HEK293 (cell line): ENCODE measurements around the gene BTBD8.

Experiments
- CTCF ChIA-PET: fragments of 350-600 bp; formaldehyde crosslinking; extraction: SDS; loops from one replicate; lab custom pipeline; 2021; ENCODE audit warnings: antibody characterized with exemption; lab: Yijun Ruan, JAX
- POLR2A ChIA-PET: fragments of 300-600 bp; formaldehyde crosslinking; extraction: SDS; loops from one replicate; lab custom pipeline; 2020; ENCODE audit warnings: antibody characterized with exemption, inconsistent platforms; lab: Yijun Ruan, JAX
- H3K27ac ChIP-seq: fragments of 200-500 bp; sonication (Bioruptor generic); 2 replicates; pipeline ENCODE4 v1.5.1; 2014; ENCODE audit warnings: low read depth, low read length, control low read depth, inconsistent platforms; ENCODE audit errors: extremely low read depth
- H3K36me3 ChIP-seq, 2 experiments: fragments of 200-500 bp in 1 of 2; sonication (Bioruptor generic) in 1 of 2; 1 replicate in 1 of 2; 2 replicates in 1 of 2; pipeline ENCODE4 v1.5.1; 2014 to 2017; ENCODE audit warnings: inconsistent platforms in 2 of 2, low read length in 2 of 2; ENCODE audit not compliant: control insufficient read depth in 2 of 2, insufficient read depth in 1 of 2
- H3K4me1 ChIP-seq: fragments of 200-500 bp; sonication (Bioruptor generic); 2 replicates; pipeline ENCODE4 v1.5.1; 2014; ENCODE audit warnings: mild to moderate bottlenecking, low read length, inconsistent platforms; ENCODE audit not compliant: control insufficient read depth, insufficient read depth
- H3K4me3 ChIP-seq: 2 replicates; pipeline ENCODE4 v1.5.1; 2011; ENCODE audit warnings: low read depth, mild to moderate bottlenecking, control low read depth, low read length, moderate library complexity
- H3K9me3 ChIP-seq: fragments of 200-500 bp; sonication (Bioruptor generic); 2 replicates; pipeline ENCODE4 v1.5.1; 2014; ENCODE audit warnings: low read depth, low read length, inconsistent platforms; ENCODE audit not compliant: control insufficient read depth, insufficient read depth
- EGR2 ChIP-seq: fragments of 450-650 bp; formaldehyde crosslinking; IDR thresholded peaks from 2 replicates; pipeline ENCODE4 v1.5.1; 2016; ENCODE audit warnings: low read depth, missing biosample characterization, missing genetic modification characterization
- GFI1B ChIP-seq: fragments of 450-650 bp; formaldehyde crosslinking; IDR thresholded peaks from 2 replicates; pipeline ENCODE4 v1.5.1; 2016; ENCODE audit warnings: missing biosample characterization, missing genetic modification characterization
- MYNN ChIP-seq: fragments of 450-650 bp; formaldehyde crosslinking; IDR thresholded peaks from 2 replicates; pipeline ENCODE4 v1.5.1; 2016; ENCODE audit warnings: missing biosample characterization, missing genetic modification characterization, borderline replicate concordance
- MZF1 ChIP-seq: fragments of 450-650 bp; formaldehyde crosslinking; IDR thresholded peaks from 2 replicates; pipeline ENCODE4 v1.5.1; 2017; ENCODE audit warnings: missing biosample characterization, missing genetic modification characterization, borderline replicate concordance
- ZBTB21 ChIP-seq: fragments of 450-650 bp; formaldehyde crosslinking; IDR thresholded peaks from 2 replicates; pipeline ENCODE4 v1.5.1; 2017; ENCODE audit warnings: missing biosample characterization, missing genetic modification characterization
- ZBTB48 ChIP-seq: fragments of 450-650 bp; formaldehyde crosslinking; IDR thresholded peaks from 2 replicates; pipeline ENCODE4 v1.5.1; 2016; ENCODE audit warnings: missing biosample characterization, missing genetic modification characterization
- ZEB2 ChIP-seq: fragments of 450-650 bp; formaldehyde crosslinking; IDR thresholded peaks from 2 replicates; pipeline ENCODE4 v1.5.1; 2016; ENCODE audit warnings: missing biosample characterization, missing genetic modification characterization
- ZNF10 ChIP-seq: fragments of 450-650 bp; formaldehyde crosslinking; IDR thresholded peaks from 2 replicates; pipeline ENCODE4 v1.5.1; 2017; ENCODE audit warnings: missing biosample characterization, missing genetic modification characterization
- ZNF133 ChIP-seq: fragments of 450-650 bp; formaldehyde crosslinking; IDR thresholded peaks from 2 replicates; pipeline ENCODE4 v1.5.1; 2016; ENCODE audit warnings: missing biosample characterization, missing genetic modification characterization
- ZNF157 ChIP-seq: fragments of 450-650 bp; formaldehyde crosslinking; IDR thresholded peaks from 2 replicates; pipeline ENCODE4 v1.5.1; 2016; ENCODE audit warnings: missing biosample characterization, missing genetic modification characterization
- ZNF302 ChIP-seq: fragments of 450-650 bp; formaldehyde crosslinking; IDR thresholded peaks from 2 replicates; pipeline ENCODE4 v1.5.1; 2016; ENCODE audit warnings: missing biosample characterization, missing genetic modification characterization, low read depth
- ZNF394 ChIP-seq: fragments of 450-650 bp; formaldehyde crosslinking; IDR thresholded peaks from 2 replicates; pipeline ENCODE4 v1.5.1; 2016; ENCODE audit warnings: missing biosample characterization, missing genetic modification characterization, mild to moderate bottlenecking, moderate library complexity, borderline replicate concordance
- ZNF623 ChIP-seq: fragments of 450-650 bp; formaldehyde crosslinking; IDR thresholded peaks from 2 replicates; pipeline ENCODE4 v1.5.1; 2016; ENCODE audit warnings: missing biosample characterization, missing genetic modification characterization
- ZNF747 ChIP-seq: fragments of 450-650 bp; formaldehyde crosslinking; IDR thresholded peaks from 2 replicates; pipeline ENCODE4 v1.5.1; 2016; ENCODE audit warnings: missing biosample characterization, missing genetic modification characterization
- ZNF76 ChIP-seq: fragments of 450-650 bp; formaldehyde crosslinking; IDR thresholded peaks from 2 replicates; pipeline ENCODE4; 2016; ENCODE audit warnings: low read depth, missing biosample characterization, missing genetic modification characterization, borderline replicate concordance
- TF ChIP-seq, protein P1 (sequence below): fragments of 450-650 bp; formaldehyde crosslinking; IDR thresholded peaks from 2 replicates; pipeline ENCODE4 v1.5.1; 2016; ENCODE audit warnings: missing biosample characterization, missing genetic modification characterization
- TF ChIP-seq, protein P2 (sequence below): fragments of 450-650 bp; formaldehyde crosslinking; IDR thresholded peaks from 2 replicates; pipeline ENCODE4 v1.5.1; 2017; ENCODE audit warnings: missing biosample characterization, missing genetic modification characterization
- TF ChIP-seq, protein P3 (sequence below): fragments of 450-650 bp; formaldehyde crosslinking; IDR thresholded peaks from 2 replicates; pipeline ENCODE4 v1.5.1; 2016; ENCODE audit warnings: missing biosample characterization, missing genetic modification characterization
- TF ChIP-seq, protein P4 (sequence below): fragments of 450-650 bp; IDR thresholded peaks from 2 replicates; pipeline ENCODE4 v1.5.1; 2018; ENCODE audit warnings: missing biosample characterization, mild to moderate bottlenecking, missing genetic modification characterization
- TF ChIP-seq, protein P5 (sequence below): fragments of 450-650 bp; formaldehyde crosslinking; IDR thresholded peaks from 2 replicates; pipeline ENCODE4 v1.5.1; 2016; ENCODE audit warnings: missing biosample characterization, missing genetic modification characterization
- TF ChIP-seq, protein P6 (sequence below): fragments of 450-650 bp; formaldehyde crosslinking; IDR thresholded peaks from 2 replicates; pipeline ENCODE4 v1.5.1; 2016; ENCODE audit warnings: missing biosample characterization, missing genetic modification characterization

Gene BTBD8

DNA sequence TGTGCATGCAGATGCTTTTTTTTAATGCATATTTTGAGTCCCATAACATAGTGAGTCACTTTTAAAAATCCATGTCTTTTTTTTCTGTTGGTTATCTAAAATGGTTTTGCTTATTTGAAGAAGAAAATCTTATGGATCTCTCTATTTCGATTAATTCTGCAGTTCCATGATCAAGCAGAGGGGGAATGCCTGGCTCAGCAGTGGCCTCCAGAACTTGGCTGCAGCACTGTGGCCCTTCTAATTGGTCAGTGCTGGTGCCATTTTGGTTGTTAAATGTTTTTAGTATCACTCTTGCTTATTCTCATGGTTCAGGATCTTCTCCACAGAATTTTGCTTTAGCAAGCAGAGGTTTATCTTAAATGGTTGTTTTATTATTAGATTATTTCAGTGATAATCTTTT lies 39.2 kb upstream of the BTBD8 start (continued):
- TF ChIP-seq ZNF394 (no peak), ZNF747 (tag by site-specific recombination) (no peak), MYNN (tag by site-specific recombination) (no peak), ZNF157 (tag by site-specific recombination) (no peak), ZNF623 (no peak)
- TF ChIP-seq, protein P1, sequence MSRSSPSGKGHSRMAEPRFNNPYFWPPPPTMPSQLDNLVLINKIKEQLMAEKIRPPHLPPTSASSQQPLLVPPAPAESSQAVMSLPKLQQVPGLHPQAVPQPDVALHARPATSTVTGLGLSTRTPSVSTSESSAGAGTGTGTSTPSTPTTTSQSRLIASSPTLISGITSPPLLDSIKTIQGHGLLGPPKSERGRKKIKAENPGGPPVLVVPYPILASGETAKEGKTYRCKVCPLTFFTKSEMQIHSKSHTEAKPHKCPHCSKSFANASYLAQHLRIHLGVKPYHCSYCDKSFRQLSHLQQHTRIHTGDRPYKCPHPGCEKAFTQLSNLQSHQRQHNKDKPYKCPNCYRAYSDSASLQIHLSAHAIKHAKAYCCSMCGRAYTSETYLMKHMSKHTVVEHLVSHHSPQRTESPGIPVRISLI (tag by site-specific recombination) = no peak
- TF ChIP-seq, protein P2, sequence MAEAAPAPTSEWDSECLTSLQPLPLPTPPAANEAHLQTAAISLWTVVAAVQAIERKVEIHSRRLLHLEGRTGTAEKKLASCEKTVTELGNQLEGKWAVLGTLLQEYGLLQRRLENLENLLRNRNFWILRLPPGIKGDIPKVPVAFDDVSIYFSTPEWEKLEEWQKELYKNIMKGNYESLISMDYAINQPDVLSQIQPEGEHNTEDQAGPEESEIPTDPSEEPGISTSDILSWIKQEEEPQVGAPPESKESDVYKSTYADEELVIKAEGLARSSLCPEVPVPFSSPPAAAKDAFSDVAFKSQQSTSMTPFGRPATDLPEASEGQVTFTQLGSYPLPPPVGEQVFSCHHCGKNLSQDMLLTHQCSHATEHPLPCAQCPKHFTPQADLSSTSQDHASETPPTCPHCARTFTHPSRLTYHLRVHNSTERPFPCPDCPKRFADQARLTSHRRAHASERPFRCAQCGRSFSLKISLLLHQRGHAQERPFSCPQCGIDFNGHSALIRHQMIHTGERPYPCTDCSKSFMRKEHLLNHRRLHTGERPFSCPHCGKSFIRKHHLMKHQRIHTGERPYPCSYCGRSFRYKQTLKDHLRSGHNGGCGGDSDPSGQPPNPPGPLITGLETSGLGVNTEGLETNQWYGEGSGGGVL (tag by site-specific recombination) = no peak
- TF ChIP-seq, all 188 proteins: peak for 0

DNA sequence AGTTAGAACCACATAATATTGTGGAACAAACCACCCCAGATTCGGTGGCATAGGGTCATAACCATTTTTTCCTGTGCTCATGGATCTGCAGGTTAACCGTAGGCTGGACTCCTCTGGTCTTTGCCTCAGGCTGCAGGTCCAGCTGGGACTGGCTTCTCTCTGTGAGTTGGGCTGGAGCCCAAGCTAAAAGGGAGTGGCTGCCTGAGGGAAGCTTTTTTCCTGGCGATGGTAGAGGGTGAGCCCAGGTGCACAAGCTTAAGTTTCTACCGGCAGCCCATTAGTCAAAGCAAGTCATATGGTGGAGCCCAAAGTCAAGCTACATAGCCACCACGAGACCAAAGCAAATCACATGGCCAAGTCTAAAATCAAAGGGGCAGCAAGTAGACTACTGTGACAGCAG lies 36.5 kb upstream of the BTBD8 start:
- ChIA-PET CTCF (no interaction called here), POLR2A (no interaction called here)
- Histone ChIP-seq H3K4me3 (no peak overlapping the region), H3K27ac (no peak overlapping the region), H3K36me3 (no peaks in the 10 kb centered on the region), H3K4me1 (no peaks in the 10 kb centered on the region), H3K9me3 (no peaks in the 10 kb centered on the region)
- TF ChIP-seq, protein P3, sequence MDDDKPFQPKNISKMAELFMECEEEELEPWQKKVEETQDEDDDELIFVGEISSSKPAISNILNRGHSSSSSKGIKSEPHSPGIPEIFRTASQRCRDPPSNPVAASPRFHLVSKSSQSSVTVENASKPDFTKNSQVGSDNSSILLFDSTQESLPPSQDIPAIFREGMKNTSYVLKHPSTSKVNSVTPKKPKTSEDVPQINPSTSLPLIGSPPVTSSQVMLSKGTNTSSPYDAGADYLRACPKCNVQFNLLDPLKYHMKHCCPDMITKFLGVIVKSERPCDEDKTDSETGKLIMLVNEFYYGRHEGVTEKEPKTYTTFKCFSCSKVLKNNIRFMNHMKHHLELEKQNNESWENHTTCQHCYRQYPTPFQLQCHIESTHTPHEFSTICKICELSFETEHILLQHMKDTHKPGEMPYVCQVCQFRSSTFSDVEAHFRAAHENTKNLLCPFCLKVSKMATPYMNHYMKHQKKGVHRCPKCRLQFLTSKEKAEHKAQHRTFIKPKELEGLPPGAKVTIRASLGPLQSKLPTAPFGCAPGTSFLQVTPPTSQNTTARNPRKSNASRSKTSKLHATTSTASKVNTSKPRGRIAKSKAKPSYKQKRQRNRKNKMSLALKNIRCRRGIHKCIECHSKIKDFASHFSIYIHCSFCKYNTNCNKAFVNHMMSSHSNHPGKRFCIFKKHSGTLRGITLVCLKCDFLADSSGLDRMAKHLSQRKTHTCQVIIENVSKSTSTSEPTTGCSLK (tag by site-specific recombination) = no peak
- TF ChIP-seq ZNF76 = no peak
- TF ChIP-seq, protein P4, sequence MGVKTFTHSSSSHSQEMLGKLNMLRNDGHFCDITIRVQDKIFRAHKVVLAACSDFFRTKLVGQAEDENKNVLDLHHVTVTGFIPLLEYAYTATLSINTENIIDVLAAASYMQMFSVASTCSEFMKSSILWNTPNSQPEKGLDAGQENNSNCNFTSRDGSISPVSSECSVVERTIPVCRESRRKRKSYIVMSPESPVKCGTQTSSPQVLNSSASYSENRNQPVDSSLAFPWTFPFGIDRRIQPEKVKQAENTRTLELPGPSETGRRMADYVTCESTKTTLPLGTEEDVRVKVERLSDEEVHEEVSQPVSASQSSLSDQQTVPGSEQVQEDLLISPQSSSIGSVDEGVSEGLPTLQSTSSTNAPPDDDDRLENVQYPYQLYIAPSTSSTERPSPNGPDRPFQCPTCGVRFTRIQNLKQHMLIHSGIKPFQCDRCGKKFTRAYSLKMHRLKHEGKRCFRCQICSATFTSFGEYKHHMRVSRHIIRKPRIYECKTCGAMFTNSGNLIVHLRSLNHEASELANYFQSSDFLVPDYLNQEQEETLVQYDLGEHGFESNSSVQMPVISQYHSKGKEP = no peak
- no peak for TF ChIP-seq ZNF302 (tag by site-specific recombination)
- no peak for TF ChIP-seq ZBTB21
- no peak for TF ChIP-seq MZF1
- TF ChIP-seq, protein P5, sequence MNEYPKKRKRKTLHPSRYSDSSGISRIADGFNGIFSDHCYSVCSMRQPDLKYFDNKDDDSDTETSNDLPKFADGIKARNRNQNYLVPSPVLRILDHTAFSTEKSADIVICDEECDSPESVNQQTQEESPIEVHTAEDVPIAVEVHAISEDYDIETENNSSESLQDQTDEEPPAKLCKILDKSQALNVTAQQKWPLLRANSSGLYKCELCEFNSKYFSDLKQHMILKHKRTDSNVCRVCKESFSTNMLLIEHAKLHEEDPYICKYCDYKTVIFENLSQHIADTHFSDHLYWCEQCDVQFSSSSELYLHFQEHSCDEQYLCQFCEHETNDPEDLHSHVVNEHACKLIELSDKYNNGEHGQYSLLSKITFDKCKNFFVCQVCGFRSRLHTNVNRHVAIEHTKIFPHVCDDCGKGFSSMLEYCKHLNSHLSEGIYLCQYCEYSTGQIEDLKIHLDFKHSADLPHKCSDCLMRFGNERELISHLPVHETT (tag by site-specific recombination) = no peak
- no peak for TF ChIP-seq ZNF133 (tag by site-specific recombination)
- TF ChIP-seq GFI1B (tag by site-specific recombination) = no peak
- no peak for TF ChIP-seq ZBTB48
- TF ChIP-seq ZNF10 (tag by site-specific recombination) = no peak
- TF ChIP-seq, protein P6, sequence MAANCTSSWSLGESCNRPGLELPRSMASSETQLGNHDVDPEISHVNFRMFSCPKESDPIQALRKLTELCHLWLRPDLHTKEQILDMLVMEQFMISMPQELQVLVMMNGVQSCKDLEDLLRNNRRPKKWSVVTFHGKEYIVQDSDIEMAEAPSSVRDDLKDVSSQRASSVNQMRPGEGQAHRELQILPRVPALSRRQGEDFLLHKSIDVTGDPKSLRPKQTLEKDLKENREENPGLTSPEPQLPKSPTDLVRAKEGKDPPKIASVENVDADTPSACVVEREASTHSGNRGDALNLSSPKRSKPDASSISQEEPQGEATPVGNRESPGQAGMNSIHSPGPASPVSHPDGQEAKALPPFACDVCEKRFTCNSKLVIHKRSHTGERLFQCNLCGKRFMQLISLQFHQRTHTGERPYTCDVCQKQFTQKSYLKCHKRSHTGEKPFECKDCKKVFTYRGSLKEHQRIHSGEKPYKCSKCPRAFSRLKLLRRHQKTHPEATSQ (tag by site-specific recombination) = no peak
- no peak for TF ChIP-seq ZEB2 (tag by site-specific recombination)
- TF ChIP-seq EGR2 (tag by site-specific recombination) = no peak
